ENCODE results near the gene RHOT2.

RHOT2 gene

DNA sequence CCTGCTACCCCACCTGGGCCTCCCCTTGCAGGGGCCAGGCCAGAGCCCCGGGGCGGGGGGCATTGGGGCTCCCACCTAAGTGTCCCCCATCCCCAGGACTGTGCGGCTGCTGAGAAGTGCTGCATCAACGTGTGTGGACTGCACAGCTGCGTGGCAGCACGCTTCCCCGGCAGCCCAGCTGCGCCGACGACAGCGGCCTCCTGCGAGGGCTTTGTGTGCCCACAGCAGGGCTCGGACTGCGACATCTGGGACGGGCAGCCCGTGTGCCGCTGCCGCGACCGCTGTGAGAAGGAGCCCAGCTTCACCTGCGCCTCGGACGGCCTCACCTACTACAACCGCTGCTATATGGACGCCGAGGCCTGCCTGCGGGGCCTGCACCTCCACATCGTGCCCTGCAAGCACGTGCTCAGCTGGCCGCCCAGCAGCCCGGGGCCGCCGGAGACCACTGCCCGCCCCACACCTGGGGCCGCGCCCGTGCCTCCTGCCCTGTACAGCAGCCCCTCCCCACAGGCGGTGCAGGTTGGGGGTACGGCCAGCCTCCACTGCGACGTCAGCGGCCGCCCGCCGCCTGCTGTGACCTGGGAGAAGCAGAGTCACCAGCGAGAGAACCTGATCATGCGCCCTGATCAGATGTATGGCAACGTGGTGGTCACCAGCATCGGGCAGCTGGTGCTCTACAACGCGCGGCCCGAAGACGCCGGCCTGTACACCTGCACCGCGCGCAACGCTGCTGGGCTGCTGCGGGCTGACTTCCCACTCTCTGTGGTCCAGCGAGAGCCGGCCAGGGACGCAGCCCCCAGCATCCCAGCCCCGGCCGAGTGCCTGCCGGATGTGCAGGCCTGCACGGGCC, 35.2 kb upstream of the RHOT2 start:
- DNase-seq (ENCODE audit: low read depth), result no peak

DNA sequence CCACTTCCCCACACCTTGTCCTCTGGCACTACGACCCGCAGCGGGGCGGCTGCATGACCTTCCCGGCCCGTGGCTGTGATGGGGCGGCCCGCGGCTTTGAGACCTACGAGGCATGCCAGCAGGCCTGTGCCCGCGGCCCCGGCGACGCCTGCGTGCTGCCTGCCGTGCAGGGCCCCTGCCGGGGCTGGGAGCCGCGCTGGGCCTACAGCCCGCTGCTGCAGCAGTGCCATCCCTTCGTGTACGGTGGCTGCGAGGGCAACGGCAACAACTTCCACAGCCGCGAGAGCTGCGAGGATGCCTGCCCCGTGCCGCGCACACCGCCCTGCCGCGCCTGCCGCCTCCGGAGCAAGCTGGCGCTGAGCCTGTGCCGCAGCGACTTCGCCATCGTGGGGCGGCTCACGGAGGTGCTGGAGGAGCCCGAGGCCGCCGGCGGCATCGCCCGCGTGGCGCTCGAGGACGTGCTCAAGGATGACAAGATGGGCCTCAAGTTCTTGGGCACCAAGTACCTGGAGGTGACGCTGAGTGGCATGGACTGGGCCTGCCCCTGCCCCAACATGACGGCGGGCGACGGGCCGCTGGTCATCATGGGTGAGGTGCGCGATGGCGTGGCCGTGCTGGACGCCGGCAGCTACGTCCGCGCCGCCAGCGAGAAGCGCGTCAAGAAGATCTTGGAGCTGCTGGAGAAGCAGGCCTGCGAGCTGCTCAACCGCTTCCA, 34.4 kb upstream of the RHOT2 start:
- DNase-seq (ENCODE audit: low read depth), result no peak

DNA sequence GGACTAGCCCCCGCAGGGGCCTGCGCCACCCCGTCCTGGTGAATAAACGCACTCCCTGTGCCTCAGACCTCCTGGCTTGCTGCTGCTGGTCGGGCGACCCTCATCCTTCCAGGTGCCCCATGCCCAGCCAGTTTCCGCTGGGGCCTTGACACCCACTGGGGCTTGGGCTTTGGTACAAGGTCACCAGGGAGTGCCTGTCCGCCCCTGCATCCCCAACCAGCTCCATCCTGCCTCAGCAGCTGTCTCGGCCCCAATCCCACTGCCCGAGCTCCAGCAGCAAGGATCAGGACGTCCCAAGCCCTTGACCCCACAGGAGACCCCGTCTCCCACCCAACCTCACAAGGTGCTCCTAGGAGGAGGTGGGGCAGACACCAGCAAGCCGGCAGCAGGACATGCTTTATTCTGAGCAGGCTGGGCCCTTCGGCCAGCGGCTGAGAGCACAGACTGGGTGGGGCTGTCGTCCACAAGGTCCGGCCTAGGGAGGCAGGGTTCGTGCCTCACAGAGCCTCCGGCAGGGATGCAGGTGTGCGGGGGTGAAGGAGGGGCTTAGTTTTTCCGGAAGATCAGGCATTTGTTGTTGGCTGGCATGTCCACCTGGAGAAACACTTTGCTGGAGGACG, 33.8 kb upstream of the RHOT2 start:
- no peak for DNase-seq (ENCODE audit: low read depth)

DNA sequence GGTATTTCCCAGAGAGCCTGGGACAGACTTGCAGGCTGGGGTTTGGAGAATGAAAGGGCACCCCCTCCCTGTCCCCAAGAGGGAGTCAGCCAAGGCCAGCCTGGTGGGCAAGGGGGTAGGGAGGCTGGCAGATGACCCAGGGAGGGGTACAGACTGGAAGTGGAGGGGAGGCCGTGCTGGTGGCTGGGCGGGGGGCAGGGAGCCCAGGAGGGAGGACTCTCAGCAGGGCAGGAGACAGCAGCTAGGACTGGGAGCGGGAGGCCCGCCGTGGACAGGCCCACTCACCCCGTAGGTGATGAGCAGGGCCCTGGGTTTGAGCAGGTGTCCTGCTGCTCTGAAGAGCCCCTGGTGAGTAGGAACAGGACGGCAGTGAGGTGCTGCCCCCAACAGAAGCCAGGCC, 32.9 kb upstream of the RHOT2 start:
- no peak for DNase-seq (ENCODE audit: low read depth)

DNA sequence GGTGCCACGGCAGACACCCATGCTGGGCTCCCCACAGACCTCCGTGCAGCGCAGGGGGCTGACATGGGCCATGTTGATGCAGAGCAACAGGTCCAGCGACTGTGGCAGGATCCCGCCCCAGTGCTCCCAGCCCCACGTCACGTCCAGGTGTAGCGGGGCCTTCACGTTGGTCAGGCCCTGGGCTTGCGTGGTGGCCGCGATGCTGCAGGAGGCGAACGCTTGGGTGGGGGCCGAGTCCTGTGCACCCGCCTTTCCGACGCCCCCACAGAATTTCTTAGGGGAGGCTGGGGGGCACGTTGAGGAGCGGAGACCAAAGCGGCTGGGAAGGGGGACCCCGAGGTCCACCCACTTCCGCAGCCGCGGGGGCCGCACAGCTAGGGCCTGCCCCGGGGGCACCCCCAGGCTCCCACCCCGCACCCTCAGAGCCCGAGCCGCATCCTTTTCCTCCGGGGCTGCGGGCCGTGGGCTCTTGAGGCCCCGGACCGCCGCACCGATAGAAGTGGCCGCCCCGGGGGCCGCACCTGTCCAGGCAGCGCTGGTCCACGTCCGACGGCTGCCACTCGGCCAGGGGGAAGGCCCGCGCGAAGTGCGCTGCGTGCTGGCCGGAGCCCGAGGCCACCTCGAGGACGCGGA, 32.2 kb upstream of the RHOT2 start:
- no peak for DNase-seq (ENCODE audit: low read depth)

DNA sequence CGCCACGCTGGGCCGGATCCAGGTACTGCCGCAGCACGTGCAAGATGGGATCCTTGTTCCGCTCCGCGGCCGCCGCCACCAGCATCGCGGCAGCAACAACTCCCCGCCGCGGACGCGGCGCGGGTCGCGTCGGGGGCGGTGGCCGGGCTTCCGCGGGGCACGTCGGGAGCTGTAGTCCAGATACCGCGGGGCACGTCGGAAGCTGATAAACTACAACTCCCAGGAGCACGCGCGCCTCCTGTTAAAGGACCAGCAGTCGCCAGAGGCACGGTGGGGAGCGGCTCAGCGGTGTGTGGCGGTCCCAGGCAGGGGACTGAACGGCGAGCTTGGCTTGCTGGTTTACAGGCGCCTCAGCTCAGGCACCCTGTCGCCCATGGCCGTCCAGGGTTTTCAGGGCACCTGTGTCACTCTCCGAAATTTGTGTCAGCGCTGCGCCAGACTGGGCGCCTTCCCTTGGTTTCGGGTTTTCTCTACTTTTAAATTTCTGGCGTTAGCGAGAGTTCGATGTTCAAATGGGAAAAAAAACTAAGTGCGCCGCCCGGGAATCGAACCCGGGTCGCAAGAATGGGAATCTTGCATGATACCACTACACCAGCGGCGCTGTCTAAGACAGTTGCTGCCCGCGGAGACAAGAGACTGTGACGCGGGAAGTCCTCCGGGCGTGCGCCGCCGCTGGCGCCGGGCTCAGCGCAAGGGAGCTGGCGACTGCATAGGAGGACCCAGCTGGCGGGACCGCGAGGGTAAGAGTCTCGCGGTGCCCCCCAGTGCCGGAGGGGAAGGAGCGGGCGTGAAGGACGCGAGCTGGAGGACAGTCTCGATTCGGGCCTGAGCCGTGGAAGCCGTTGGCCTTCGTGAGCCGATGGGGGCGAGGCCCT, 31.5 kb upstream of the RHOT2 start, which contains the start of gene METTL26:
TSS of gene METTL26 (minus strand) at position 100 of the 875 bp plus-strand sequence. CDS start at position 85, 15 bp downstream.
- peak; percentile 85 for DNase-seq (ENCODE audit: low read depth)

DNA sequence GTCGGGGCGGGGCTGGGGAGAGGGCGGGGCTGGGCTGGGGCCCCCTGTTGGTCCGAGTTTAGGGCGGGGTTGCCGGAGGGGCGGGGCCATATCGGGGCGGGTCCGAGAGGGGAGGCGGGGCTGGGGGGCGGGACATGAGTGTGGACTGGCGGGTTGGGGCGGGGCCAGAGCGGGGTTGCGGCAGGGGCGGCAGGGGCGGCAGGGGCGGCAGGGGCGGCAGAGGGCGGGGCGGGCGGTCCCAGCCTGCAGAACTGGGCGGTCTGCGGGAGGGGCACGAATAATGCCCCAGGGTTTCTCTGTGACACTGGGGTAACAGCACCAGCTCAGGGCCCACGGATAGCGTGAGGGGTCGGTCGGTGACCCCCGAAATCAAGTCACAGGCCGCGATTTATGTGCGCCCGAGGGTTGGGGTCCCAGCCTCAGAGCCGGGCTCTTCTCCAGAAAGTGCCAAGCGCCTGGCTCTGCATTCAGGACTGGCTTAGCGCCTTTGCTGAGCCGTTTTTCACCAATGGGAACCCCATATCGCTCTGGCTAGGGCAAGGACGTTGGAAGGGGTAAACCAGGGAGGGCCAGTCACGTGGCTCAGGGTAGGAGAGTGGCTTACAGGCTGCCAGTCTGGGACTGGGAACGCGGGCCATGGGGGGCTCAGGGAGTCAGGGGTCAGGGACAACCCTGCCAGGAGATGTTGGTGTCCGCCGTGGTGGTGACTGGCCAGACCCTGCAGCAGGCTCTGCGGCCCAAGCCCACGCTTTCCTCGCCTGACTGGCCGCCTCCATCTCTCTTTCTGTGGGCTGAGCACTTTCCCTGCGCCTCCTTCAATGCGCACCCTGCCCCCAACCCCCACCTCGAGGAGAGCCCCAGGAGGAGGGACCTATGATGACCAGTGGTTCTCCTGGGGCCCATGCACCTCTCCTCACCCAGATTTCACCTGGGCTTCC, 30.6 kb upstream of the RHOT2 start:
- DNase-seq (ENCODE audit: low read depth), result peak; percentile 86

DNA sequence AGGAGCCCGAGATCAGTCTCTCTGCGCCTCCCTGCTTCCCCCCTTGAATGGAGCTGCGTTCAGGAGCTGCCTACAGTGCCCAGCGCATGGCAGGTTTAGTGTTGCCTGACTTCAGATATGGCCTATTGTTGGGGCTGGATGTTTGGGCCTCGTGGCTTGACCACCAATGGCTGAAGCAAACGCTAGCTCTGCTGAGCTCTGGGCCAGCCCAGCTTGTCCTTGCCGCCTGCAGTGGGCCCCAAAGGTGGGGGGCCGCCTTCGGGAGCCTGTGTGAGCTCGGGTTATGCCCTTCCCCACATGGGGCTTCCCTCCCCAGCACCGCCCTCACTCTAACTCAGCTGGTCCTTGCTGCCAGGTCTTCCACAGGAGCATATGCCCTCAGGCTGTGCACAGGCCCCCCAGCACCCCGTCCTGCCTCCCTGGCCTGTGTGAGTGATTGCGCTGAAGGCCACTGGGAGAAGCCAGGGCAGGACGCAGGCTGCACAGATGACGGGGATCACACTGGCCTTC, 29.8 kb upstream of the RHOT2 start:
- DNase-seq (ENCODE audit: low read depth), result no peak

DNA sequence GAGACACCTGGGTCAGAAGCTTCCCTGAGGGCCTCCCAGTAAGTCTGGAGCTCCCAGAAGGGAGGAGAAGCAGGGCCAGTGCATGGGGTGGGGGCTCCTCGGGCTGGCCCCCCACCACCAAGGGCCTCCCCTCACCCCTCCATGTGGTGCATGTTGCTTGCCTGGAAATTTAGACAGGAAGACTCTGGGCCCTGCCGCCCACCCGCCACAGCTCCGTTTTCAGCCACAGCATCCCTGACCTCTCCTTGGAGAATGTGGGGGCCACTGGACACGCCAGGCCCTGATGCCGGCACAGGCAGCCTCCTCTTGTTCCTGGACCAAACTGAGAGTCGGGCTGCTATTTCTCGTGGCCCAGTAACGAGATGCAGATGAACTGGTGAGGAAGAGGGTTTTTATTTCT, 29.1 kb upstream of the RHOT2 start:
- DNase-seq (ENCODE audit: low read depth), result no peak

DNA sequence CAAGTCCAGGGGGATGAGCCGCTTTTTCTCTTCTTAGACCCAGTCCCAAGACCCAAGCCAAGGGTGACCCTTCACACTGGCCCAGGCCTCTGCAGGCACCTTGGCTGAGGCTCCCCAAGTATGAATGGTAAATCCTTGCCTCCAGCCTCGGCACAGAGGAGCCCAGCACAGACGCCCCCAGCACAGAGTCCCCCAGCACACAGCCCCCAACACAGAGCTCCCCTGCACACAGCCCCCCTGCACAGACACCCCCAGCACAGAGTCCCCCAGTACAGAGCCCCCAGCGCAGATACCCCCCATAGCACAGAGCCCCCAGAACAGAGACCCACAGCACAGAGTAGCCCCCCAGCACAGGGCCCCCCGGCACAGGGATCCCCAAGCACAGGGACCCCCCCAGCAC, 27.3 kb upstream of the RHOT2 start:
- DNase-seq (ENCODE audit: low read depth), result no peak

DNA sequence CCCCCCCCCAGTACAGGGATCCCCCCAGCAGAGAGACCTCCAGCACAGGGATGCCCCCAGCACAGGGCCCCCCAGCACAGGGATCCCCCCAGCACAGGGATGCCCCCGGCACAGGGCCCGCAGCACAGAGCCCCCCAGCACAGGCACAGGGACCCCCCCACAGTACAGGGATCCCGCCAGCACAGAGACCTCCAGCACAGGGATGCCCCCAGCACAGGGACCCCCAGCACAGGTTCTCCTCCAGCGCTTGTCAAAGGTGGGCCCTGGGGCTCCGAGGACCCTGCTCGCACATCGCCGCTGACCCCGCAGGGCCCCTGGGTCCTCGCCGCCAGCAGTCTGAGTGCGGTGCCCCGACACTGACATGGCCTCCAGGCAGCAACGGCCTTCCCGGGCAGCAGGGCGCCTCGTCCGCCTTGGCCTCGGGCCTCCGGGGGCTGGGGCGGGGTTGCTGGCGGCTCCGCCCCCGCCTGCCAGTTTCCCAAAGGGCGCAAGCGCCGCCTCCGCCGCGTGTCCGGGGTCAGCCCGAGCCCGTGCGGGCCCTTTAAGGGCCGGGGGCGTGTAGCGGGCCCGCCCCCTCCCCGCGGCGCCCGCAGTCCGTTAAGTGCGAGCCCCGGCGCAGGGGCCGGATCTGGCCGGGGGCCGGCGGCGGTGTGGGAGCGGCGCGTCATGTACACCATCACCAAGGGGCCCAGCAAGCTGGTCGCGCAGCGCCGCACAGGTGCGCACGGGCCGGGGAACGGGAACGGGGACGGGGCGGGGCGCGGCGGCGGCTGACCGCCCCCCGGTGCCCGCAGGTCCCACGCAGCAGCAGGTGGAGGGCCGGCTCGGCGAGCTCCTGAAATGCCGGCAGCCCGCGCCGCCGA, 26.4 kb upstream of the RHOT2 start, which contains the start of gene MCRIP2:
TSS of gene MCRIP2 (plus strand) at position 503 of the 863 bp plus-strand sequence. CDS start at position 667, 164 bp downstream.
- peak; percentile 40 for DNase-seq (ENCODE audit: low read depth)

DNA sequence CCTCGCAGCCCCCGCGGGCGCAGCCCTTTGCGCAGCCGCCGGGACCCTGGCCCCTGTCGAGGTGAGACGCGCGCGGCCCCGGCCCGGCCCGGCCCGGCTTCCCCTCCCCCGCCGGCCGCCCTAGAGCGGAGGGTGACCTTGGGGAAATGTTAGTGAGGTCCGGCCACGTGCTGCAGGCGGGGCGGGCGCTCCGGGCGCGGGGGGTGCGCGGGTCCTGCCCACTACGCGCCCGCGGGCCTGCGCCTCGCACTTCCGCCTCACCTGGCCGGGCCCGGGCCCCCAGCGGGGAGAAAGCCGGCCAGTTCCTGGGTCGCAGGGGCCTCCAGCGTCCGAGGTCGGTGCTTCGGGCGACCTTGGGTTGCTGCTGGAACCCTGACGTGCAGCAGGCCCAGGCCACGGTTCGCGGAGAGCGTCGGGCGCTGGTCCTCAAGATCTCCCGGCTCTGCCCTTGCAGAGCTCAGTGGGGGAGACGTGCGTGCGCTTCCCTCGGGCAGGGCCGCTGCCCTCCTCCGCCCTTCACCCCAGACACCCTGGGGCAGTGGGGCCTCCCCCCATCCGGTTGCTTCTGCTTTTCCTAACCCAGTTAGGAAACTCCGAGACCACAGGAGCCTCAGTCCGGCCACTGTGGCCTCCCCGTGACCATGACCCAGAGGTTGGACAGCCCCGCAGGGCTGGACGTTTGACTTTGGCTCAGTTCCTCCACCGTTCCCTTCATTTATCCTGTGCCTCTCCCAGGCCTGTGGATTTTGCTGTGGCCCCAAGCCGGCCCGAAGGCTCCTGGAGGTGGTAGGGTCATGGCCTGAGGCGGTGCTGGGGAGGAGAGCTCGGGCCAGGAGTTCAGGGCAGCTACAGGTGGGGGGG, 25.5 kb upstream of the RHOT2 start:
- DNase-seq (ENCODE audit: low read depth), result no peak

DNA sequence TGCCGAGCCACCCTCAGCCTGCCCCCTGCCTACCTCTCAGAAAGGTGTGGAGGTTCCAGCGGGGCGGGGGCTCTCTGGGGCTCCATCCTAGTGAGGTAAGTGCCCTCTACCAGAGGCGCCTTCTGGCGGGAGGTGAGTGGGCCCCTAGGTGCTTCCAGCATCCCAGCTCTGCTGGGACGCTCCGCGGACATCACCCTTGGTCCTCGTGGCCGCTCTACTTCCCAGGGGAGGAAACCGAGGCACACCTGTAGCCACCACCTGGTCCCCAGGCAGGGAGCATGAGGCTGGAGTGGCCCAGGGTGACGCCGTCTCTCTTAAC, 24.9 kb upstream of the RHOT2 start:
- DNase-seq (ENCODE audit: low read depth), result no peak

DNA sequence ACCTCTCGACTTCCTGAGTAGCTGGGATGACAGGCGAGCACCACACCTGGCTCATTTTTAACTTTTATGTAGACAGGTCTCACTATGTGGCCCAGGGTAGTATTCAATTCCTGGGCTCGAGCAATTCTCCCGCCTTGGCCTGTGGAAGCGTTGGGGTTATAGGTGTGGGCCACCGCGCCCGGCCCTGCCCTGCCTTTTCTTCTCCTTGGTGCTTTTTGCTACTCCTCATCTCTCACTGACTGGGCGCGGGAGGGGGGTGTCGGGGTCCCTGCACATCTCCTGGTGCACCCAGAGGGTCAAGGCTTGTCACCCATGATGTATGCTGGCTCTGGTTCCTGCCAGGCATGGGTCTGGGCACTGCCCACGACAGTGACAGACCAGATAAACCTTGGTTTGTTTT, 23.4 kb upstream of the RHOT2 start:
- DNase-seq (ENCODE audit: low read depth), result no peak

DNA sequence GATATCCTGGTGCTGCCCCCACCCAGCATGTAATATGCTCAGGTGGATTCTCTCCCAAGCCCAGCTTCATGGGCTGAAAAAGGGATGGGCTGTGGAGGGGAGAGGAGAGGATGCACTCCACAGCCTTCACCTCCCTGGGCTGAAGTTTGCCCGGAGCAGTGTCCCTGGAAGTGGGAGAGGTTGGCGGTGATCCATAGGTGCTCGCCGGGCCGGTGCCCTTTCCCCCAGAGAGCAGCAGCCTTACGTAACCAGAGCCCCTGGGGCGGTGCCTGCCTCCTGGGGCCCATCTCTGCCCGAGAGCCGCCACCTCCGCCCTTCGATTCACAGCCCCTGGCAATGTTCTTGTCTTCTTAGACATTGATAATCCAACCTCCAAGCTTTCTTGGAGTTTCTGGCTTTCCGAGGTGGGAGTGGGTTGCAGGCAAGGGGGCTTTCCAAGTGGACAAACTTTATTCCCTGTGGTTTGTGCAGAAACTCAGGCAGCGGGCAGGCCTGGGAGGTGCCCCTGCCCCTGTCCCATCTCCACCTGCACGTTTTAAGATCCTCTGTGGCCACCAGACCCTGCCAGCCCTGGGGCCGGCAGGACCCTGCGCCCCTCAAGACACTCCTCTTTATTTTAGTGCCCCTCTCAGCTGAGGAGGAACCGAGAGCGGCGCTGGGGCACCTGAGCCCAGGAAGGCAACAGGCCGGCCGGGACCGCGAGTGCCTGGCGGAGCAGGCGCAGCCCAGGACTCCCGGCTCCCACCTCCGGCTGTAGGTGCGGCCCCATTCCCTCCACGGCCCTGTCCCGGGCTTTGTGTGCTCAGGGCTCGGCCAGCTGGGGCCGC, 21.9 kb upstream of the RHOT2 start:
- DNase-seq (ENCODE audit: low read depth), result no peak

DNA sequence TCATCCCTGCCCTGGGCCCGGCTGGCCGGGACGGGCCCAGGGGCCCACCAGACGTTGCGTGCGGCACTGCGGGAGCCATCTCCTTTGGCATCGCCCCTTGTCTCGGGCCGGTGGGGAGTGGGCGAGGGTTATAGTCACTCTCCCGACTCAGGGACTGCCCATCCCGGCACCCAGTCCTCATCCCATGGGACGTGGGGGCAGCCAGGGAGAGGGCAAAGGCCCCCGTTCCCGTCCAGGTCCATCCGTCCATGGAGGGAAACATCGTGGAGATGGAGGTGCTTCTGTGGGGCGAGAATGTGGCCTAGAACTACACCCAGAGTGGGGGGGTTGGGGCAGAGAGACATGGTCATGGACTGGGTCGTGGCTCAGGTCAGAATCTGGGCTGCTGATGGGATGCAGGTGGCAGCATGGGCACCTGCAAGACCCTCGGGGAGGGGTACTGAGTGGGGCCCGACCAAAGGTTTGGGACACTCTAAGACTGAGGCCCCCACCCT, 21.2 kb upstream of the RHOT2 start:
- DNase-seq (ENCODE audit: low read depth), result no peak

All from activated T-cell treated with anti-CD3 and anti-CD28 coated beads for 1 hour (primary cell).